Measurements from ENCODE around the gene LRRC74B. TPM values are rescaled to one million over a fixed set of nuclear protein-coding genes. Genes with fewer than 3 reads are reported as not detected.
"Not testable (repeated sequence)": the region's sequence is repeated elsewhere in the genome, so short reads cannot be mapped to it uniquely, and the experiment has no call there.

The LRRC74B gene
- total RNA-seq, 2 experiments from 2014 or later: not detected

DNA sequence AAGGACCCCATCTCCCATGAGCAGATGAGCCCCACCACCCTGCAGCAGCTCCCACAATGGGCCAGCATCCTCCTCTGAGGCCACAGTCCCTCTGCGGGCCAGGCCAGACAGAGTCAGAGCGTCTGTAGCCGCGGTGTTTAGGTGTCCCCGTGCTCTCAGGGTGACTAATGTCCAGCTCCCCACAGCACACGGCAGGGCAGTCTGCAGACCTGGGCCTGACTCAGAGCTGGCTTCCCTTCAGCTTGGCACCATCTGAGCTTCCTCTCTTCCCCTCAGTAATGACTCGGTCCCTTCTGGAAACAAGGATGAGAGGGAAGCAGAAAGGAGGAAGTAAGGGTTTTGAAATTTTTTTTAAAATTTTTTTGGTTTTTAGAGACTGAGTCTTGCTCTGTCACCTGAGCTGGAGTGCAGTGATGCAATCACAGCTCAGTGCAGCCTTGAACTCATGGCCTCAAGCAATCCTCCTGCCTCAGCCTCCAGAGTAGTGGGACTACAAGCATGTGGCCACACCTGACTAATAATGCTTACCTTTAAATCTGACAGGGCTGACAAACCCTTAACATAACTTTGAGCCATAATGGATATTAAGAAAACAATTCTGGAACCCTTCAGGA lies 28.5 kb downstream of the LRRC74B start:
- no peaks in the 10 kb centered on the region for H3K4me1 Mint-ChIP-seq
- ChIA-PET POLR2A (no interaction called here), CTCF (interaction anchor here (0.6 to 1.5 kb wide), 3 partner anchors 11 to 656 kb away, joined by 3 read pairs; no protein-coding TSS in a partner anchor)
- H3K36me3 Mint-ChIP-seq (ENCODE audit: low read depth): no peaks in the 10 kb centered on the region
- H3K4me3 Mint-ChIP-seq: no peak overlapping the region
- DNase-seq: no peak
- H3K27me3 Mint-ChIP-seq: peaks cover 1% of the 10 kb centered on the region
- no peak overlapping the region for H3K27ac Mint-ChIP-seq
- no peaks in the 10 kb centered on the region for H3K9me3 Mint-ChIP-seq

DNA sequence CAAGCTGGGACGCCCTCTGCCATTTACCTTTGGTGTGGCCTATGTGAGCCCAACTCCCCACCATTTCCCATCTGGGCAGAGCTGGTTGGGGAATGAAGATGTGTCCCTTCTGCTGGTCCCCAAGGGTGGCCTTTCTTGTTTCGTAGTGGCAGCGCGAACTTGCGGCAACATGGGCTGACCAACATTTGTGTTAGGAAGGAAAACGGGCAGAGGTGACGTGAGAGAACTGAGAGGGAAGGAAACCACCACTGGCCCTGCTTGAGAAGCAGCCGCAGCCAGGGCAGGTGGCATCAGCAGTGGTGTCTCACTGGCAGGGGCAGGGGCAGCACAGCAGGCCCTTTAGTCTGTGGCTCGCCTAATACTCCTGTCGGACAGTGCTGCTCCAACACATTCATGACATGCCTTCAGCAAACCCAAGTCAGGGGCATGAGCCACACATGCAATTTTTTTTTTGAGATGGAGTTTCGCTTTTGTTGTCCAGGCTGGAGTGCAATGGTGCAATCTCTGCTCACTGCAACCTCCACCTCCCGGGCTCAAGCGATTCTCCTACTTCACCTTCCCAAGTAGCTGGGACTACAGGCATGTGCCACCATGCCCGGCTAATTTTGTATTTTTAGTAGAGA lies 29.9 kb downstream of the LRRC74B start:
- no peak for DNase-seq
- Mint-ChIP-seq H3K9me3 (no peaks in the 10 kb centered on the region), H3K27me3 (peaks cover 1% of the 10 kb centered on the region), H3K27ac (no peak overlapping the region), H3K4me3 (no peak overlapping the region), H3K36me3 (ENCODE audit: low read depth) (no peaks in the 10 kb centered on the region), H3K4me1 (no peaks in the 10 kb centered on the region)
- ChIA-PET POLR2A (interaction anchor here (0.6 kb wide), 1 partner anchor 60 kb away, joined by 8 read pairs; no protein-coding TSS in a partner anchor), CTCF (no interaction called here)

DNA sequence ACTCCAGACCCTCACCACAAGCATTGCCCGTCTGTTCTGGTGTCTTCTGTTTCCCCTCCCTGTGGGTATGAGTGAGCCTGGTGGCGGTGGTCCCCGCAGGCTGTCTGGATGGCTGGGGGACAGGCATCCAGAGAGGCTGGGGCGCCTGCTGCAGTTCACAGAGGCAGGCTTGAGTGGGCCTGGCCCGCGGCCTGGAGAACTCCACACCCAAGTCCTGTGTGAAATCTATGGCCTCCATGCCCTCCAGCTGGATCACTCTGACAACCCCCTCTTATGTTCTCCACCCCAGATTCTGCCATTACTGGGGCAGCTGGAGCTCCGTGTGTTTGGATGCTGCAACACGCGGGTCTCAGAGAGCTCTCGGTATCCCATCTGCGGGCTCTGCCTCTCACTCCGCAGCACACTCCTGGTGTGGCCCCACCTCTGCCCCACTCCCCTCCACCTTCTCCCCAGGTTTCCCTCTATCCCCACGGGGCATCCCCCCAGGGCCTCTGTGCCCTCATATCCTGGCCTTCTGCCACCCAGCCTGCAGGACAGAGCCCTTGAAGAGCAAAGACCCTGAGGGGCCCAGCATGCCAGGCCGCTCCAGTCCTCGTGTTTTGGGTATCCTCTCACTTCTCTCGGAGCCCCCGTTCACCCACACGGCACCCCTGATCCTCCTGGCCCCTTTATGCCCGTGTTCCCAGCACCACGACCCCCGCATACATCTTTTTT lies 31.3 kb downstream of the LRRC74B start:
- ChIA-PET POLR2A (no interaction called here), CTCF (no interaction called here)
- Mint-ChIP-seq H3K9me3 (no peaks in the 10 kb centered on the region), H3K4me1 (no peaks in the 10 kb centered on the region), H3K27ac (no peak overlapping the region), H3K4me3 (no peak overlapping the region), H3K27me3 (no peaks in the 10 kb centered on the region), H3K36me3 (ENCODE audit: low read depth) (no peaks in the 10 kb centered on the region)
- no peak for DNase-seq

DNA sequence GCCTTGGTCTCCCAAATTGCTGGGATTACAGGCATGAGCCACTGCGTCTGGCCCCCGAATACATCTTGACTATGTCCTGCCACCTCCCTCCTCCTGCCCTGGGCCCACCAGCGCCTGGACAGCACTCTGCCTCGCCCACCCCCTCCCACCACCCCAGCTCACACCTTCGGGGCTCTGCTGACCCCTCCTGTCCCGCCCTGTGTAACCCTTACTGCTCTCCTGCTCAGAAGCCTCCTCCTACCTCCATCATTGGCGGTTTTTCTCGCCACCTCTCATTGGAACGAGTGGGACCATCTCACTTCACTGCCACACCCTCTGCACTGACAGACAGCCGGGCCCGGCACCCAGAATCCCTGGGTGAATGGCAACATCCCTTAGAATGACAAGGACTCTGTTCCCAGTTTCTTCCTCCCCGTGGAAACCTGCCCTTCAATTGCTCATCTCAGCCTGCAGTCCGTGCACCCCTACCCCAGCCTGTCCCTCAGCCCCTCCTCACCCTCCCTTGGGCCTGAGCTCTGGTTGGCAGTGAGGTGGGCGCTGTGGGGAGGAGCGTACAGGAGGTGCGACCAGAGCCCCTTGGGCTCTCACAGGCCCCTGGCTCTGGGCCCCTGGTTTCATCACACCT lies 32.2 kb downstream of the LRRC74B start:
- no peak for DNase-seq
- POLR2A ChIA-PET: no interaction called here
- Mint-ChIP-seq H3K4me1 (no peaks in the 10 kb centered on the region), H3K4me3 (no peak overlapping the region), H3K27me3 (no peaks in the 10 kb centered on the region), H3K27ac (no peak overlapping the region), H3K9me3 (no peaks in the 10 kb centered on the region), H3K36me3 (ENCODE audit: low read depth) (no peaks in the 10 kb centered on the region)
- CTCF ChIA-PET: no interaction called here

DNA sequence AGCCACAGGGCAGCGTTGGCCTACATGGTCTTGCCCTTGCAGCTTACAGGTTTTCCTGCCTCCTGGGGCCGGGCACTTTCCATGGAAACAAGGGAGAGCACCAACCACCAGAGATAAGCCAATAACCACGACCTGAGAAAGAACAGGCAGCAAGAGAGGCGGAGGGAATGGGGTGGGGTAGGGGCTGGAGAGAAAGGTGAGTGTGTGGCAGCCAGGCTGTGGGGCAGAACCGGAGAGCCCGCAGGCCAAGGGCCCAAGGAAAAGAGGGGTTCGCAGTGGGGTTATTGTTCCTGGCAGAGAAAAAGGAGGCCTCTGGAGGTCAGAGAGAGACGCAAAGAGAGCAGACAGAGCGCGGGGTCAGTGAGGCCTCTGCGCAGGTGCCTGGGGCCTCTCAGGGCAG lies 33.2 kb downstream of the LRRC74B start:
- ChIA-PET CTCF (no interaction called here), POLR2A (no interaction called here)
- Mint-ChIP-seq H3K4me1 (no peaks in the 10 kb centered on the region), H3K4me3 (no peak overlapping the region), H3K36me3 (ENCODE audit: low read depth) (no peaks in the 10 kb centered on the region), H3K27ac (peak overlapping the region; percentile 54), H3K27me3 (no peaks in the 10 kb centered on the region), H3K9me3 (no peaks in the 10 kb centered on the region)
- no peak for DNase-seq

DNA sequence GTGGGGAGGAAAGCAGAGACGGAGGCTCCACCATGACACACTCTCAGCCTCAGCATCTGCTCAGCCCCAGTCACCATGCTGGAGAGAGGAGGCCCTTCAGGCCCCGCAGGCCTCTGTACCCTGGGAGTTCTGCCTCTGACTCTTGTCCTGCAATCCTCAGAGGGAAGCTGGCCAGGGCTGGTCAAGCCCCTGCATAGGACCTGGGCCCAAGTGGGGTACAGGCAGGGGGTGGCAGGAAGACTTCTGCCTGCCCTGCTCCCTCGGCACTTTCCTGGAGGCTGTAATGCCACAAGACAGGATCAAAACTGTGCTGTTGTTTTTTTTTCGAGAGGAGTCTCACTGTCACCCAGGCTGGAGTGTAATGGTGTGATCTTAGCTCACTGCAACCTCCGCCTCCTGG lies 33.7 kb downstream of the LRRC74B start:
- no peaks in the 10 kb centered on the region for H3K4me1 Mint-ChIP-seq
- ChIA-PET CTCF (no interaction called here), POLR2A (interaction anchor here (0.7 kb wide), 1 partner anchor 640 kb away, joined by 3 read pairs; no protein-coding TSS in a partner anchor)
- no peak for DNase-seq
- H3K9me3 Mint-ChIP-seq: no peaks in the 10 kb centered on the region
- no peak overlapping the region for H3K4me3 Mint-ChIP-seq
- no peak overlapping the region for H3K27ac Mint-ChIP-seq
- no peaks in the 10 kb centered on the region for H3K27me3 Mint-ChIP-seq
- H3K36me3 Mint-ChIP-seq (ENCODE audit: low read depth): no peaks in the 10 kb centered on the region

DNA sequence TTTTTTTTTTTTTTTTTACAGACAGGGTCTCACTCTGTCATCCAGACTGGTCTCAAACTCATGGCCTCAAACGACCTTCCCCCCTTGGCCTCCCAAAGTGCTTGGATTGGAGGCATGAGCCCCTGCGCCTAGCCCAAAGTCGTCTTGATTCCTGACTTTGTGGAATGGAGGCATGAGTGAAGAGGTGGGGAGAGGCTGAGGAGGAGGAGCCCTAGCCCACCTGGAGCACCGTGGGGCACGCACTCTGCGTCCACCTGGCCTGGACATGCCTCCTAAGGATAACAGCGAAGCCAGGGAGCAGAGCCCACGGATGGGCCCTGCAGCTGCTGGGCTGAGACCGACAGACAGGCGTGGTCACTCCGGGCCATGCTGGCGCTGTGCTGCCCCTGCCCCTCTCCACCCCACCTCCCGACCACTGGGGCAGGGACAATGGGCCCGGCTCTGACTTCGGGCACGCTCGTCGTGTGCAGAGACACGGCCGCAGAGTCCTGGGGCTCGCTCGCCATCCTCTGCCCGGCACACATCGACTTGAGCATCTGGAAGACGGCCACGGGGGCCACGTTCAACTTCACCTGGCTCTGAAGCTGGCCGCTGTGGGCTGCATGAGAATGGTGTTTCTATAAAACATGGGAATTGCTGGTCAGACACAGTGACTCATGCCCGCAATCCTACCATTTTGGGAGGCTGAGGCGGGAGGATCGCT lies 34.8 kb downstream of the LRRC74B start:
- ChIA-PET POLR2A (no interaction called here), CTCF (interaction anchor here (0.6 kb wide), 1 partner anchor 183 kb away, joined by 3 read pairs; no protein-coding TSS in a partner anchor)
- Mint-ChIP-seq H3K4me3 (no peak overlapping the region), H3K4me1 (no peaks in the 10 kb centered on the region), H3K36me3 (ENCODE audit: low read depth) (no peaks in the 10 kb centered on the region), H3K9me3 (no peaks in the 10 kb centered on the region), H3K27me3 (no peaks in the 10 kb centered on the region), H3K27ac (no peak overlapping the region)
- DNase-seq: no peak

DNA sequence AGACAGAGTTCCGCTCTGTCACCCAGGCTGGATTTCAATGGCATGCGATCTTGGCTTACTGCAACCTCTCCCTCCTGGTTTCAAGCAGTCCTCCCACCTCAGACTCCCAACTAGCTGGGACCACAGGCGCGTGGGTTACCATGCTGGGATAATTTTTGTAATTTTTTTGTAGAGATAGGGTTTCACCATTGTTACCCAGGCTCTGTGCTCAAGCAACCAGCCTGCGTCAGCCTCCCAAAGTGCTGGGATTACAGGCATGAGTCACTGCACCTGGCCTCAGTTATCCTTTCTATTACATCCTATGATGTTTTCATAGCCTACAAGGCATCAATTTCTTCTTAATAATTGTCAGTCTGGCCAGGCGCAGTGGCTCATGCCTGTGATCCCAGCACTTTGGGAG lies 36.5 kb downstream of the LRRC74B start:
- Mint-ChIP-seq H3K36me3 (ENCODE audit: low read depth) (no peaks in the 10 kb centered on the region), H3K4me1 (no peaks in the 10 kb centered on the region), H3K27ac (no peak overlapping the region), H3K4me3 (no peak overlapping the region), H3K27me3 (peaks cover 2% of the 10 kb centered on the region), H3K9me3 (no peaks in the 10 kb centered on the region)
- no peak for DNase-seq
- ChIA-PET POLR2A (no interaction called here), CTCF (interaction anchor here (0.7 kb wide), 1 partner anchor 607 kb away, joined by 4 read pairs; no protein-coding TSS in a partner anchor)

DNA sequence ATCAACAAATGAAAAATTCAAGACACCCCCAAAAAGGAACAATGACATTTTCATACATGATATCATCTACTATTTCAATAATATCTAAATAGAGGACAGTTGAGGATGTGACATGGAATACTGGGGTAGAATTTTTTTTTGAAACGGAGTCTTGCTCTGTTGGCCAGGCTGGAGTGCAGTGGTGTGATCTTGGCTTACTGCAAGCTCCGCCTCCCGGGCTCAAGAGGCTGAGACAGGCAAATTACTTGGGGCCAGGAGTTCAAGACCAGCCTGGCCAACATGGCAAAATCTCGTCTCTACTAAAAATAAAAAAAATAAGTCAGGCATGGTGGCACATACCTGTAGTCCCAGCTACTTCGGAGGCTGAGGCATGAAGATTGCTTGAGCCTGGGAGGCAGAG lies 41.4 kb downstream of the LRRC74B start:
- H3K27ac Mint-ChIP-seq: no peak overlapping the region
- no peak for DNase-seq
- POLR2A ChIA-PET: no interaction called here
- H3K4me3 Mint-ChIP-seq: no peak overlapping the region
- peaks cover 7% of the 10 kb centered on the region for H3K27me3 Mint-ChIP-seq
- CTCF ChIA-PET: no interaction called here
- H3K36me3 Mint-ChIP-seq (ENCODE audit: low read depth): no peaks in the 10 kb centered on the region
- no peaks in the 10 kb centered on the region for H3K4me1 Mint-ChIP-seq
- H3K9me3 Mint-ChIP-seq: no peaks in the 10 kb centered on the region

DNA sequence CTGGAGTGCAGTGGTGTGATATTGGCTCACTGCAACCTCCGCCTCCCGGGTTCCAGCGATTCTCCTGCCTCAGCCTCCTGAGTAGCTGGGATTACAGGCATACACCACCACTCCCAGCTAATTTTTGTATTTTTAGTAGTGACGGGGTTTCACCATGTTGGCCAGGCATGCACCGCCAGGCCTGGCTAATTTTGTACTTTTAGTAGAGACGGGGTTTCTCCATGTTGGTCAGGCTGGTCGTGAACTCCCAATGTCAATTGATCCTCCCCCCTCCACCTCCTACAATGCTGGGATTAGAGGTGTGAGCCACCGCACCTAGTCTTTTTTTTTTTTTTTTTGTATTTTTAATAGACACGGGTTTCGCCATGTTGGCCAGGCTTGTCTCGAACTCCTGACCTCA lies 42.2 kb downstream of the LRRC74B start:
- H3K36me3 Mint-ChIP-seq (ENCODE audit: low read depth); H3K27me3 Mint-ChIP-seq; CTCF ChIA-PET; H3K4me3 Mint-ChIP-seq; H3K9me3 Mint-ChIP-seq; H3K27ac Mint-ChIP-seq; H3K4me1 Mint-ChIP-seq; DNase-seq; POLR2A ChIA-PET: not testable (repeated sequence)

DNA sequence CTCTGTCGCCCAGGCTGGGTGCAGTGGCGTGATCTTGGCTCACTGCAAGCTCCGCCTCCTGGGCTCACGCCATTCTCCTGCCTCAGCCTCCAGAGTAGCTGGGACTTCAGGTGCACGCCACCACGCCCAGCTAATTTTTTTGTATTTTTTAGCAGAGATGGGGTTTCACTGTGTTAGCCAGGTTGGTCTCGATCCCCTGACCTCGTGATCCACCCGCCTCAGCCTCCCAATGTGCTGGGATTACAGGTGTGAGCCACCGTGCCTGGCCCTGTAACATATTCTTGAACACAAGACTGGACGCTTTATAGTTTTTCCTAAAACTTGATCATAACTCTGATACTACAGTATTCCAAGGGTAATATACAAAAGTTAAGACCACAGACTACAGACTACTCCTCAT lies 45.5 kb downstream of the LRRC74B start:
- POLR2A ChIA-PET, CTCF ChIA-PET, DNase-seq: not testable (repeated sequence)

DNA sequence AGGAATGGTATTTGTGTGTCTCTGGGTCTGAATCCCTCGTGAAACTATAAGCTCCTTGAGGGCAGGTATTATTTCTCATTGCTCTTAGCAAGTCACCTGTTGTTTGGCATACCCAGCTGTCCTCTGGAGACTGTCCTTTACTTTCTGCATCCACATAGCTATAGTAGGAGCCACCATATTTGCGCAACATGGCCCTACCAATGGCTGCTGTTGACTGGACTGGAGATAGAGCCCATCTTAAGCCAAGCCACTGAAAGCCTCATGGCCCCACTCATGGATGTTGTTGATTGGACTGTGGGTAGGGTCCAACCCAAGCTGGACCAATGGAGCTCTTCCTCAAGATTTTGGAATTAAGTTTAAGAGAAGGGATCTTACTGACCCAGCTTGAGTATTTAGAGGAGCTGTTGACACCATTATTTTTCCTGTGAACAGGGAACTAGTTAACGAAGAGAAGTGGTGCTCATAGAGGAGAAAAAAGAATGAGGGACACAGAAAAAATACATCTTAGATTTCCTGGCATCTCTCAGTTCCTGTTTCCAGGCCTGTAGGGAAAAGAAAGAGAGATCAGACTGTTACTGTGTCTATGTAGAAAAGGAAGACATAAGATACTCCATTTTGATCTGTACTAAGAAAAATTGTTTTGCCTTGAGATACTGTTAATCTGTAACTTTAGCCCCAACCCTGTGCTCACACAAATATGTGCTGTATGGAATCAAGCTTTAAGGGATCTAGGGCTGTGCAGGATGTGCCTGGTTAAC lies 47.2 kb downstream of the LRRC74B start:
- ChIA-PET POLR2A (no interaction called here), CTCF (no interaction called here)
- Mint-ChIP-seq H3K4me3 (no peak overlapping the region), H3K4me1 (no peaks in the 10 kb centered on the region), H3K27me3 (peaks cover 11% of the 10 kb centered on the region), H3K36me3 (ENCODE audit: low read depth) (no peaks in the 10 kb centered on the region), H3K9me3 (no peaks in the 10 kb centered on the region), H3K27ac (no peak overlapping the region)
- no peak for DNase-seq

More for the DNA sequence above, 45.5 kb downstream of the LRRC74B start:
- not testable (repeated sequence) for H3K36me3 Mint-ChIP-seq (ENCODE audit: low read depth); H3K27ac Mint-ChIP-seq; H3K4me3 Mint-ChIP-seq; H3K4me1 Mint-ChIP-seq; H3K9me3 Mint-ChIP-seq
- peaks cover 11% of the 10 kb centered on the region for H3K27me3 Mint-ChIP-seq
